IMR-90 (cell line): ENCODE measurements around the gene CLSTN1. TPM values are rescaled to one million over a fixed set of nuclear protein-coding genes. Genes with fewer than 3 reads are reported as not detected.

Experiments used
- ATAC-seq: fragments of 200-7000 bp; cut with Tn5 transposase; 2 replicates; pipeline ENCODE4 v1.9.1; 2020; ENCODE audit warnings: low read depth, mild to moderate bottlenecking, moderate library complexity
- BruUV-seq: library from RNA; stranded (reverse); fragments of 400-500 nt; replicated peaks from 2 replicates; lab custom pipeline; 2021; lab: Mats Ljungman, UMichigan
- CTCF ChIA-PET: fragments of 300-600 bp; formaldehyde crosslinking; extraction: SDS; loops from one replicate; lab custom pipeline; 2021; ENCODE audit warnings: antibody characterized with exemption; lab: Yijun Ruan, JAX
- POLR2A ChIA-PET: fragments of 300-600 bp; sonication (Branson Sonifier 250); formaldehyde crosslinking; loops from one replicate; lab custom pipeline; 2022; ENCODE audit warnings: antibody characterized with exemption; ENCODE audit not compliant: unreplicated experiment; lab: Charles Lee
- DNase-seq: peaks from one replicate; pipeline ENCODE4 v3.0.0; 2013
- H2AFZ ChIP-seq: replicated peaks from 2 replicates; pipeline ENCODE3; 2013; ENCODE audit warnings: low read length, mild to moderate bottlenecking; ENCODE audit not compliant: poor library complexity
- H2AK5ac ChIP-seq: 2 replicates; pipeline ENCODE4 v1.6.1; 2013; ENCODE audit warnings: low read depth, low read length, inconsistent platforms
- H2AK9ac ChIP-seq: replicated peaks from 2 replicates; pipeline ENCODE3; 2013; ENCODE audit warnings: mild to moderate bottlenecking, low read depth, low read length, moderate library complexity; ENCODE audit not compliant: poor library complexity
- H2BK120ac ChIP-seq: 2 replicates; pipeline ENCODE4 v1.6.1; 2013; ENCODE audit warnings: low read depth, low read length, inconsistent platforms
- H2BK15ac ChIP-seq: 3 replicates; pipeline ENCODE4 v1.6.1; 2013; ENCODE audit warnings: low read depth, low read length, inconsistent platforms
- H2BK20ac ChIP-seq: 2 replicates; pipeline ENCODE4 v1.6.1; 2013; ENCODE audit warnings: low read depth, mild to moderate bottlenecking, inconsistent platforms, low read length, moderate library complexity
- H2BK5ac ChIP-seq: 2 replicates; pipeline ENCODE4 v1.6.1; 2013; ENCODE audit warnings: mild to moderate bottlenecking, low read depth, low read length, inconsistent platforms; ENCODE audit not compliant: poor library complexity, severe bottlenecking
- H3K14ac ChIP-seq: replicated peaks from 2 replicates; pipeline ENCODE4 v1.6.1; 2013; ENCODE audit warnings: low read depth, low read length, inconsistent platforms
- H3K18ac ChIP-seq: 2 replicates; pipeline ENCODE4 v1.6.1; 2013; ENCODE audit warnings: low read depth, low read length, control low read depth
- H3K23ac ChIP-seq: 2 replicates; pipeline ENCODE4 v1.6.1; 2013; ENCODE audit warnings: low read depth, low read length, inconsistent platforms
- H3K27ac ChIP-seq: 2 replicates; pipeline ENCODE4 v1.5.1; 2013; ENCODE audit warnings: mild to moderate bottlenecking, control low read depth, low read length; ENCODE audit not compliant: insufficient read depth
- H3K27me3 ChIP-seq: 2 replicates; pipeline ENCODE4 v1.6.1; 2013; ENCODE audit warnings: low read length; ENCODE audit not compliant: control insufficient read depth, insufficient read depth
- H3K36me3 ChIP-seq: 2 replicates; pipeline ENCODE4 v1.6.1; 2013; ENCODE audit warnings: low read length, mixed read lengths; ENCODE audit not compliant: control insufficient read depth, insufficient read depth
- H3K4ac ChIP-seq: 2 replicates; pipeline ENCODE4 v1.6.1; 2013; ENCODE audit warnings: low read depth, low read length, inconsistent platforms
- H3K4me1 ChIP-seq: 2 replicates; pipeline ENCODE4 v1.6.1; 2013; ENCODE audit warnings: low read length, mixed read lengths; ENCODE audit not compliant: control insufficient read depth, insufficient read depth
- H3K4me2 ChIP-seq: 2 replicates; pipeline ENCODE4 v1.6.1; 2013; ENCODE audit warnings: low read depth, mild to moderate bottlenecking, control low read depth, low read length, moderate library complexity
- H3K4me3 ChIP-seq: 2 replicates; pipeline ENCODE4 v1.5.1; 2013; ENCODE audit warnings: low read depth, mild to moderate bottlenecking, control low read depth, low read length, moderate library complexity; ENCODE audit not compliant: insufficient read depth
- H3K56ac ChIP-seq: 2 replicates; pipeline ENCODE4 v1.6.1; 2013; ENCODE audit warnings: low read length, inconsistent platforms; ENCODE audit not compliant: insufficient read depth; ENCODE audit errors: extremely low read depth
- H3K79me1 ChIP-seq, 2 experiments: 2 replicates each; pipeline ENCODE4 v1.6.1; 2013; ENCODE audit warnings: low read length in 2 of 2, inconsistent platforms in 1 of 2, low read depth in 1 of 2
- H3K9ac ChIP-seq: 2 replicates; pipeline ENCODE4 v1.6.1; 2013; ENCODE audit warnings: low read depth, low read length, control low read depth
- H3K9me1 ChIP-seq: 2 replicates; pipeline ENCODE4 v1.6.1; 2013; ENCODE audit warnings: low read length, inconsistent platforms; ENCODE audit not compliant: insufficient read depth
- H3K9me3 ChIP-seq: 2 replicates; pipeline ENCODE4 v1.6.1; 2013; ENCODE audit warnings: low read length; ENCODE audit not compliant: control insufficient read depth, insufficient read depth
- H4K20me1 ChIP-seq: 2 replicates; pipeline ENCODE4 v1.6.1; 2013; ENCODE audit warnings: low read length, inconsistent platforms; ENCODE audit not compliant: insufficient read depth
- H4K5ac ChIP-seq: 2 replicates; pipeline ENCODE4 v1.6.1; 2013; ENCODE audit warnings: mild to moderate bottlenecking, low read depth, low read length, control low read depth
- H4K8ac ChIP-seq, 2 experiments: 2 replicates each; pipeline ENCODE4 v1.6.1; 2013; ENCODE audit warnings: low read depth in 2 of 2, low read length in 2 of 2, control low read depth in 1 of 2, inconsistent platforms in 1 of 2
- H4K91ac ChIP-seq: 2 replicates; pipeline ENCODE4 v1.6.1; 2013; ENCODE audit warnings: low read depth, low read length, inconsistent platforms; ENCODE audit not compliant: insufficient read depth
- CHD1 ChIP-seq: IDR thresholded peaks from 2 replicates; pipeline ENCODE4 v1.6.1; 2012; ENCODE audit warnings: low read depth, low read length, improper control_type of control experiment
- ELK1 ChIP-seq: fragments of 150-350 bp; IDR thresholded peaks from 2 replicates; pipeline ENCODE4 v1.6.1; 2016; ENCODE audit warnings: low read depth, mild to moderate bottlenecking, low read length, moderate library complexity, borderline replicate concordance
- MAFK ChIP-seq: IDR thresholded peaks from 2 replicates; pipeline ENCODE4 v1.6.1; 2012; ENCODE audit warnings: low read depth, low read length, improper control_type of control experiment
- MAZ ChIP-seq: IDR thresholded peaks from 2 replicates; pipeline ENCODE4 v1.6.1; 2012; ENCODE audit warnings: low read depth, mild to moderate bottlenecking, low read length, improper control_type of control experiment, moderate library complexity, borderline replicate concordance
- MXI1 ChIP-seq: IDR thresholded peaks from 2 replicates; pipeline ENCODE4 v1.6.1; 2012; ENCODE audit warnings: low read depth, mild to moderate bottlenecking, low read length, moderate library complexity, borderline replicate concordance
- NFE2L2 ChIP-seq: fragments of 150-350 bp; IDR thresholded peaks from 2 replicates; pipeline ENCODE4 v1.6.1; 2016; ENCODE audit warnings: low read depth, mild to moderate bottlenecking, low read length
- POLR2A ChIP-seq: IDR thresholded peaks from 2 replicates; pipeline ENCODE4 v1.6.1; 2012; ENCODE audit warnings: mild to moderate bottlenecking, low read depth, low read length
- RCOR1 ChIP-seq: IDR thresholded peaks from 2 replicates; pipeline ENCODE4 v1.6.1; 2012; ENCODE audit warnings: mild to moderate bottlenecking, low read length, improper control_type of control experiment; ENCODE audit not compliant: insufficient replicate concordance
- SMC3 ChIP-seq: fragments of 150-350 bp; IDR thresholded peaks from 2 replicates; pipeline ENCODE4 v1.6.1; 2016; ENCODE audit warnings: low read depth, mild to moderate bottlenecking, antibody characterized with exemption, low read length, moderate library complexity
- WGBS, 2 experiments: methylation state at CpG; one replicate each; pipeline versions ENCODE4 v1.1.5 to v1.1.7; 2013; ENCODE audit warnings: missing lambda C conversion rate in 2 of 2; ENCODE audit not compliant: insufficient read length in 1 of 2; ENCODE audit errors: extremely low coverage in 2 of 2; 5-methylcytosine and 5-hydroxymethylcytosine counted together
- dilution Hi-C: fragments of 300-500 bp; cut with HindIII; formaldehyde crosslinking; loops from one replicate; pipeline ENCODE4 v1.14.3; 2018; ENCODE audit warnings: low sequenced_read_pairs; ENCODE audit not compliant: unreplicated experiment
- in situ Hi-C: fragments of 300-500 bp; cut with MboI; formaldehyde crosslinking; loops from 3 replicates; pipeline ENCODE4 v1.14.3; 2019; ENCODE audit warnings: low sequenced_read_pairs, inconsistent platforms, mixed read lengths
- intact Hi-C: fragments of 100-400 bp; cut with micrococcal nuclease; formaldehyde crosslinking; loops from 2 replicates; pipeline ENCODE4 v1.10.0; 2022
- polyA plus RNA-seq, 3 experiments: library from polyadenylated mRNA; depleted of rRNA; stranded (reverse); fragments of >200 nt; gene quantifications; 2 replicates each; pipeline ENCODE4 v1.2.3, GENCODE V29; 2012; ENCODE audit warnings: low replicate concordance in 1 of 3
- total RNA-seq: library from RNA; depleted of rRNA; stranded (reverse); fragments of >200 nt; gene quantifications from 2 replicates; pipeline ENCODE4 v1.2.3, GENCODE V29; 2012
- TF ChIP-seq, protein P1 (sequence below): fragments of 150-350 bp; IDR thresholded peaks from 2 replicates; pipeline ENCODE4 v1.6.1; 2017; ENCODE audit warnings: mild to moderate bottlenecking, antibody characterized with exemption, low read length, low read depth

Gene CLSTN1
- total and polyA plus RNA-seq, 2 of the 4 experiments (the other 2 are of a cell fraction) = 30.1 to 72.2 TPM

DNA sequence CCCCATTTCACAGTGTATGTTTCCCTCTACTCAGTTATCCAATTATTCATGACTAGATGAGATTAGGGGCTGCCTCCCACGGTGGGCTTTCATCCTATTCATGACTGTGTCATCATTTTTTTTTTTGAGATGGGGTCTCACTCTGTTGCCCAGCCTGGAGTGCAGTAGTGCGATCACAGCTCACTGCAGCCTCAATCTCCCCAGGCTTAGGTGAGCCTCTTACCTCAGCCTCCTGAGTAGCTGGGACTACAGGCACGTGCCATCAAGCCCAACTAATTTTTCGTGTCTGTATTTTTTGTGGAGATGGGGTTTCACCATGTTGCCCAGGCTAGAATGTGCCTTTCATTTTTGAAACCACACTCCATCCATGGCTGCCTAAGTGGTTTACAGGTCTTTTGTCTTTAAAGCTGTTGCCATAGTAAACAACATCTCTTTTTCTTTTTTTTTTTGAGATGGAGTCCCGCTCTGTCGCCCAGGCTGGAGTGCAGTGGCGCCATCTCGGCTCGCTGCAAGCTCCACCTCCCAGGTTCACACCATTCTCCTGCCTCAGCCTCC lies 112.2 kb downstream of the CLSTN1 start:
- Histone ChIP-seq H3K23ac (no peak overlapping the region), H4K5ac (no peak overlapping the region), H3K79me1 (peaks cover 6 to 10% of the 10 kb centered on the region in 2 experiments; a peak in 3 of 4 replicates), H2AK9ac (no peak overlapping the region), H3K9me3 (no peaks in the 10 kb centered on the region), H3K4me1 (no peaks in the 10 kb centered on the region), H2BK120ac (no peak overlapping the region), H3K18ac (no peak overlapping the region), H2BK15ac (no peak overlapping the region), H3K9me1 (no peaks in the 10 kb centered on the region), H3K27ac (no peak overlapping the region), H4K91ac (no peak overlapping the region), H3K36me3 (peaks cover 24% of the 10 kb centered on the region), H3K4me3 (no peak overlapping the region), H3K4me2 (no peak overlapping the region), H4K20me1 (no peaks in the 10 kb centered on the region), H3K9ac (no peak overlapping the region), H2AK5ac (no peak overlapping the region), H2AFZ (no peak overlapping the region), H3K56ac (no peak overlapping the region), H3K4ac (no peak overlapping the region), H4K8ac (no peak overlapping the region), H3K27me3 (no peaks in the 10 kb centered on the region), H3K14ac (no peak overlapping the region), H2BK20ac (no peak overlapping the region), H2BK5ac (no peak overlapping the region)
- in situ Hi-C loops = no loop called here
- ATAC-seq = no peak
- ChIA-PET POLR2A (no interaction called here), CTCF (no interaction called here)
- BruUV-seq = no TSS peak
- intact Hi-C loops = no loop called here
- WGBS, 2 experiments = no CpG with 5 or more reads among the region's 9 CpGs
- dilution Hi-C loops = no loop called here
- DNase-seq = no peak
- TF ChIP-seq, protein P1, sequence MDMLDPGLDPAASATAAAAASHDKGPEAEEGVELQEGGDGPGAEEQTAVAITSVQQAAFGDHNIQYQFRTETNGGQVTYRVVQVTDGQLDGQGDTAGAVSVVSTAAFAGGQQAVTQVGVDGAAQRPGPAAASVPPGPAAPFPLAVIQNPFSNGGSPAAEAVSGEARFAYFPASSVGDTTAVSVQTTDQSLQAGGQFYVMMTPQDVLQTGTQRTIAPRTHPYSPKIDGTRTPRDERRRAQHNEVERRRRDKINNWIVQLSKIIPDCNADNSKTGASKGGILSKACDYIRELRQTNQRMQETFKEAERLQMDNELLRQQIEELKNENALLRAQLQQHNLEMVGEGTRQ = no peak
- TF ChIP-seq CHD1 (no peak), MAZ (no peak), MAFK (no peak), SMC3 (no peak), POLR2A (no peak), RCOR1 (no peak), NFE2L2 (no peak), MXI1 (no peak), ELK1 (no peak)
